Smooth muscle cell (in vitro differentiated cells): ENCODE results near the gene SORCS2. TPM values are rescaled to one million over a fixed set of nuclear protein-coding genes. Genes with fewer than 3 reads are reported as not detected.

Source experiments
- DNase-seq: peaks from one replicate; lab custom pipeline; 2025; ENCODE audit not compliant: unreplicated experiment; lab: John Stamatoyannopoulos, UW
- H2AFZ ChIP-seq: fragments of 200-600 bp; sonication (generic); 2 replicates; pipeline ENCODE4 v1.6.0; 2016; ENCODE audit warnings: antibody characterized with exemption, low read depth, mild to moderate bottlenecking
- H3F3A ChIP-seq: fragments of 200-600 bp; sonication (generic); 2 replicates; pipeline ENCODE4 v1.6.0; 2017; ENCODE audit warnings: antibody characterized with exemption, low read depth
- H3K27ac ChIP-seq: fragments of 200-600 bp; sonication (generic); 2 replicates; pipeline ENCODE4 v1.5.1; 2016; ENCODE audit warnings: low read depth, mild to moderate bottlenecking
- H3K27me3 ChIP-seq: fragments of 200-600 bp; sonication (generic); 2 replicates; pipeline ENCODE4 v1.6.1; 2016; ENCODE audit warnings: low read depth, mild to moderate bottlenecking
- H3K36me3 ChIP-seq: fragments of 200-600 bp; sonication (generic); 2 replicates; pipeline ENCODE4 v1.5.1; 2016; ENCODE audit warnings: low read depth
- H3K4me1 ChIP-seq: fragments of 200-600 bp; sonication (generic); 2 replicates; pipeline ENCODE4 v1.5.1; 2016; ENCODE audit warnings: low read depth
- H3K4me2 ChIP-seq: fragments of 200-600 bp; sonication (generic); 2 replicates; pipeline ENCODE4 v1.6.0; 2016; ENCODE audit warnings: mild to moderate bottlenecking
- H3K4me3 ChIP-seq: fragments of 200-600 bp; sonication (generic); 2 replicates; pipeline ENCODE4 v1.5.1; 2016; ENCODE audit warnings: mild to moderate bottlenecking
- H3K79me2 ChIP-seq: fragments of 200-600 bp; sonication (generic); 2 replicates; pipeline ENCODE4 v1.6.0; 2016; ENCODE audit warnings: low read depth, mild to moderate bottlenecking
- H3K9ac ChIP-seq: fragments of 200-600 bp; sonication (generic); 2 replicates; pipeline ENCODE4 v1.6.0; 2016; ENCODE audit warnings: low read depth
- H3K9me3 ChIP-seq: fragments of 200-600 bp; sonication (generic); replicated peaks from 2 replicates; pipeline ENCODE4 v1.5.1; 2016; ENCODE audit warnings: low read depth
- H4K20me1 ChIP-seq: fragments of 200-600 bp; sonication (generic); 2 replicates; pipeline ENCODE4 v1.6.0; 2016; ENCODE audit warnings: low read depth
- CTCF ChIP-seq: fragments of 200-600 bp; sonication (generic); IDR thresholded peaks from 2 replicates; pipeline ENCODE4 v1.5.1; 2017; ENCODE audit warnings: borderline replicate concordance, mild to moderate bottlenecking, antibody characterized with exemption; ENCODE audit not compliant: insufficient read depth, poor library complexity, severe bottlenecking
- WGBS: methylation state at CpG from one replicate; pipeline ENCODE4 v1.1.7; 2016; ENCODE audit warnings: low lambda C conversion rate; 5-methylcytosine and 5-hydroxymethylcytosine counted together
- polyA plus RNA-seq: library from polyadenylated mRNA; unstranded; fragments of >200 nt; fragmentation: Nextera tagmentation; extraction: Ambion mirVana; gene quantifications from 2 replicates; pipeline ENCODE4 v1.2.1, GENCODE V29; 2016
- total RNA-seq: library from RNA; depleted of rRNA; stranded (reverse); fragments of >200 nt; gene quantifications from 2 replicates; pipeline ENCODE4 v1.2.3, GENCODE V29; 2014

The SORCS2 gene
- total and polyA plus RNA-seq, 2 experiments from 2014 or later, result 5.2 to 9.3 TPM

- Histone ChIP-seq H3K4me1 (no peaks in the 10 kb centered on the region), H3K4me3 (no peak overlapping the region), H2AFZ (no peak overlapping the region), H3K27me3 (no peaks in the 10 kb centered on the region), H3K9ac (no peak overlapping the region), H3K36me3 (no peaks in the 10 kb centered on the region), H4K20me1 (no peaks in the 10 kb centered on the region), H3K4me2 (no peak overlapping the region), H3F3A (no peaks in the 10 kb centered on the region), H3K79me2 (no peaks in the 10 kb centered on the region), H3K27ac (no peak overlapping the region), H3K9me3 (no peaks in the 10 kb centered on the region)
- TF ChIP-seq CTCF, result no peak
- 65% methylated on average over 5 of the region's 5 CpGs for WGBS
- DNase-seq, result no peak
These were observed 128.0 kb downstream of the SORCS2 start for GRCh38 chr4:7320206-7320797.

DNA sequence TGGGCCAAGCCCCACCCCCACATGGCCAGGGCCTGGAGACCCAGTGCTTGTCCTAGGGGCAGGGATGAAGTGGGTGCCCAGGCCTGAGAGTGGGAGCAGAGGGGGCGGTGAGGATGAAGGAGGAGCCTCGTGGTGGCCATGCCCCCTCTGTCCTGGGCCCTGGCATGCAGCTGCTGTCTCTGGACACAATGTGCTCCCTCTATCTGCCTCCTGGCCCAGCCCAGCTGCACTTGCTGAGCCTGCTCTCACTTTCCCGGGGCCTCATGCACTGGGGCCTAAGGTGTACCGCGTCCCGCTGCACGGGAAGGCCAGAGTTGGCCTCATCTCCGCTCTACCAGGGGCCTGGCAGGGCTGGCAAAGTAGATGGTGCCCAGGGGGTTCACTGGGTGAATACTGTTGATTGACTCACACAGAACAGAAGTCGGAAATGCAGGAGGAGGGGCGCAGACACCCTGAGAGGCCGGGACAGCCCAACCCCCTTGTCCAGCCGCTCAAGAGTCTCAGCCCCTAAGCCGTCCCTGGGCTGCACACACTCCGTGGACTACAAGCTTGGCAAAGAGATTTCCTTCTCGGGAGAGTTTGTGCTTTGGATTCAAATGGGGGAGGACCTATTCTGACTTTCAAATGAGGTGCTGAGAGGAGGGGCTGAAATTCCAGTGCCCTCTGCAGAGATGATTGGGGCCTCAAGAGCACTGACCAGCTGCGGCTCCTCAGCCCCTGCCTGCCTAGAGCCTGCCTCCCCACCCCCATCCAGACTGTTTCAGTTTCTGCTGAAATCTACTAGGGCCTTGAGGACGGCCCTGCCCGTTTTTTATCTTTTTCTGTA is 130.0 kb downstream of the SORCS2 start:
- H3K79me2 ChIP-seq, result no peaks in the 10 kb centered on the region
- no peak overlapping the region for H3K4me2 ChIP-seq
- H3K36me3 ChIP-seq, result no peaks in the 10 kb centered on the region
- no peaks in the 10 kb centered on the region for H3K4me1 ChIP-seq
- no peak overlapping the region for H3K4me3 ChIP-seq
- WGBS, result 64% methylated on average over 18 of the region's 18 CpGs
- no peaks in the 10 kb centered on the region for H4K20me1 ChIP-seq
- no peaks in the 10 kb centered on the region for H3F3A ChIP-seq
- H3K9me3 ChIP-seq, result no peaks in the 10 kb centered on the region
- no peak for DNase-seq
- H2AFZ ChIP-seq, result no peak overlapping the region
- TF ChIP-seq CTCF, result no peak
- H3K27me3 ChIP-seq, result no peaks in the 10 kb centered on the region
- H3K27ac ChIP-seq, result no peak overlapping the region
- no peak overlapping the region for H3K9ac ChIP-seq

DNA sequence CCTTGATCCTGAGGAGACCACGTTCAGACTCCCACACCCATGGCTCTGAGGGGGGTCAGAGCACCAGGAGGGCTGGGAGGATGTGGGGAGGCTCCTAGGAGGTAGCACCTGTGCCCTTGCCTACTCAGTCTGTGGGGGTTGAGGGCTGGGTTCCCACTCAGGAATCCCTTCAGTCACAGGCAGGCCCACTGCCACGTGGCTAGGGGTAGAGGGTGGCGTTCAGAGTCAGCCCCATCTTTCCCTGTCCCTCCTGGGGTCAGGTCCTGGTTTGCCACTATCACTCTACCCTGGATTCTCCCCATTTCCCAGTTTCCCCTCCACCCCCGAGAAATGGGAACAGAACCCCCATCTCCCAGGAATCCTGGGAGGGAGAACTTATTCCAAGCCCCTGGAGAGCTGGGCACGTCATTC is 131.1 kb downstream of the SORCS2 start:
- Histone ChIP-seq H3K36me3 (no peaks in the 10 kb centered on the region), H3K9me3 (no peaks in the 10 kb centered on the region), H4K20me1 (no peaks in the 10 kb centered on the region), H3K27me3 (no peaks in the 10 kb centered on the region), H3K4me3 (no peak overlapping the region), H3K79me2 (no peaks in the 10 kb centered on the region), H3K4me2 (no peak overlapping the region), H2AFZ (no peak overlapping the region), H3F3A (no peaks in the 10 kb centered on the region), H3K27ac (no peak overlapping the region), H3K9ac (no peak overlapping the region), H3K4me1 (no peaks in the 10 kb centered on the region)
- no peak for DNase-seq
- TF ChIP-seq CTCF, result no peak
- whole genome bisulfite sequencing, result 87% methylated on average over 5 of the region's 5 CpGs
